GM13976 (cell line): Measurements from ENCODE around the gene MBL2.

Source experiments
- DNase-seq: peaks from one replicate; pipeline ENCODE4 v3.0.0; 2012; ENCODE audit warnings: low spot score
- CTCF ChIP-seq: IDR thresholded peaks from 2 replicates; pipeline ENCODE4 v1.5.1; 2012; ENCODE audit warnings: borderline replicate concordance, mild to moderate bottlenecking; ENCODE audit not compliant: insufficient read depth; ENCODE audit errors: extremely low read depth, missing control alignments, control extremely low read depth
- in situ Hi-C: fragments of 300-500 bp; cut with MboI; formaldehyde crosslinking; loops from one replicate; pipeline ENCODE4 v1.12.0; 2022; ENCODE audit warnings: low sequenced_read_pairs, mixed read lengths, inconsistent platforms; ENCODE audit not compliant: unreplicated experiment

The MBL2 gene

GRCh38 chr10:52780391-52781155 is 8.0 kb upstream of the MBL2 start:
- DNase-seq = no peak
- in situ Hi-C loops = loop anchor here (10.0 kb wide), 1 partner anchor 136 kb away; no protein-coding TSS in a partner anchor
- no peak for TF ChIP-seq CTCF

GRCh38 chr10:52779541-52780390 is 7.2 kb upstream of the MBL2 start:
- TF ChIP-seq CTCF = peak; percentile 87
- peak; percentile 71 for DNase-seq

GRCh38 chr10:52778511-52779392 is 6.2 kb upstream of the MBL2 start:
- no peak for TF ChIP-seq CTCF
- in situ Hi-C loops = no loop called here
- no peak for DNase-seq

More at GRCh38 chr10:52779541-52780390, 7.2 kb upstream of the MBL2 start:
- in situ Hi-C loops = loop anchor here (10.0 kb wide), 1 partner anchor 135 kb away; no protein-coding TSS in a partner anchor

GRCh38 chr10:52777414-52777813 is 4.8 kb upstream of the MBL2 start:
- in situ Hi-C loops = no loop called here

GRCh38 chr10:52776471-52776903 is 3.9 kb upstream of the MBL2 start:
- DNase-seq = no peak
- TF ChIP-seq CTCF = no peak
- in situ Hi-C loops = no loop called here

More at GRCh38 chr10:52777414-52777813, 4.8 kb upstream of the MBL2 start:
- DNase-seq = no peak
- no peak for TF ChIP-seq CTCF

GRCh38 chr10:52775132-52775647 is 2.6 kb upstream of the MBL2 start:
- no peak for DNase-seq
- in situ Hi-C loops = no loop called here
- no peak for TF ChIP-seq CTCF
